HG03066 (cell line): ENCODE measurements around the gene CD69.

Experiments used
- ATAC-seq: cut with Tn5 transposase; IDR thresholded peaks from one replicate; pipeline ENCODE4 v1.9.1; 2021; ENCODE audit warnings: low read depth; ENCODE audit not compliant: unreplicated experiment

CD69 gene

DNA sequence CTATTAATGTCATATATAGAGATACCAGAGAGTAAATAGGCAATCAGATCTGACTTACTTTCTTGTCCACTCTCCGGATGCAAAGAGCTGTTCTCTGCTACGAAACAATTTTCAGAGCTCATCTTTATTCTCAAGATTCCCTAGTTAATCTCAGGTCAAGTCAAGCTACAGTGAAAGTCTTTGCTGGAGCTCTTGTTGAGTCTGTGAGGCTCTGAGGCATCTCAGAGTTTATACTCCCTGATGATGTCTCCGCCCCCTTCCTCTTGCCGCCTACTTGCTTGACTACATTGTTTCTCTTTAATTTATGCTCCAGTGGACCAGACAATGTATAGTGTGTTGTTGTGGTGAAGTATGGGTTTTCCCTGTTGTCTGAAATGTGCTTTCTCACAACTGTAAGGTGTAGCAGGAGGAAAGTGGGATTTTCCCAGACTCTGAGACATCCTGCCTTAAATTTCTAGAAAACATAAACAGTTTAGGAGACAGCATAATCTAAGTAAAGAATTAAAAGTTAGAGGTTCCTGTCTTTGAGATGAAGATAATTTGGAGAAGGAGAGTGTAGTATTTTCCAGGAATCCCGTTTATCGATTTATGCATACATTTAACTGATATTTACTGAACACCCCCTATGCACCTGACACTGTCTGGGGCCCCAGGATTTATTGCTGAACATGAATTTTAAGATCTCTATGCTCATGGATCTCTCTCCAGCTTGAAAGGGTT is at the start of gene CD69:
Gene CD69, minus strand, starts transcription at position 203 of the 720 bp plus-strand sequence. Its CDS starts 81 bp downstream, at position 122.
- ATAC-seq, result no peak

DNA sequence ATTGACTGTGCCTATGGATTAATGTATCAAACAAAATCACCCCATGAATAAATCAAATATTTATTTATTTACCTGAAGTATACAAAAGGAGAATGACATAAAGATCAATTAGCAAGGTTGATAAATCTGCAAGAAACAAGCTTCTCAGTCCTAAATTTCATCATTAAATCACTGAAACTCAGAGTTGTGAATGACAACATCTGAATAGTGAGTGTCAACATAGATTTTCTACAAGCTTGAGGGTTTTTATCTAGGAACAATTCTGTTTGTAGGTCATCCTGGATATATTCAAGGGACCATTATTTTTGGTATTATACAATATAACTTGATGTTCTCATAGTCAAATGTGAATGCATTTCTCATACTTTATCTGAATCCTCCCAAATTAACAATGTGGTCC is 49.2 kb upstream of the CD69 start:
- ATAC-seq, result no peak

DNA sequence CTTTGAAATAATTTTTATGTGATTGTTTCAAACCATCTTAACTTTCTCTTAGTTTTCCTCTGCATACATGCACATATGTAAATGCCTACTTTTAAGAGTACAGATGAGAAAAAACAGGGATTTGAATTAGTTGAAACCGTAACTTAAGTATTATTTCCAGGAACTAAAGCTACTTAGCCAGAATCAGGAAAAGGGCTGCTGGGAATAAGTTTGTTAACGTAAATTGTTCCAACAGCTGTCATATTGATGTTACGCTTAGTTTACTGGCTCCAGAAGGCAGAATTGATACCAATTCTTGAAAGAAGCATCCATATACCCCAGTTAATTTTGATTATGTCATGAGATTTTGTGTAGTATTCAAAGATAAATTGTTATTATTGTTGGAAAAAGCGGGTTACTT is 48.6 kb upstream of the CD69 start:
- ATAC-seq, result no peak

DNA sequence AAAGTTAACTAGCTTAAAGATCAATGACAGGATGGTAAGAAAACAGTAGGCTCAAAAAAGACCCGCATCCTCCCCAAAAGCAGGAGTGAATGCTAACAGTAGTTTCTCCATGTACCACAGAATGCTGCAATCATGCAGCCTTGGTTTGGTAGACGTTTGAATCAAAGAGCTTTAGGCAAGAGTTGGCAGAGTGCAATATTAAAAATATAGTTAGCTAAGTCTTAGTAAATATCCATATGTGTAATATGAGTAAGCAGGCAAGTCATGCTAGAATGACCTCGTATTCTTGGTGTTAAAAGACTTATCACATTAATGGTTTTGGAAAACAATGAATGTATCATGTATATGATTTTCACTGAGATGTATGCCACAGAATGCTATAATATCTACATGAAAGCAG is 47.8 kb upstream of the CD69 start:
- ATAC-seq, result no peak

DNA sequence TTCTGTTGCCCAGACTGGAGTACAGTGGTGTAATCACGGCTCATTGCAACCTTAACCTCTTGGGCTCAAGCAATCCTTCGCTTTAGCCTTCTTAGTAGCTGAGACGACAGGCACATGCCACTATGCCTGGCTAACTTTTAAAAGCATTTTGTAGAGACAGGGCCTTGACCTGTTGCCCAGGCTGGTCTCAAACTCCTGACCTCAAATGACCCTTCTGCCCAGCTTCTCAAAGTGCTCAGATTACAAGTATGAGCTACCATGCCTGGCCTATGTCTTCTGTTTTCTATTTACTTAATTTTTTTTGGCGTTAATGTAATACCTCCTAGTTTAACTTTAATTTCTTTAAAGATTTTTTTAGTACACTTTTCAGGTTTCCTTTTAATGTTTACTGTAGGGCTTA is 46.0 kb upstream of the CD69 start:
- no peak for ATAC-seq

DNA sequence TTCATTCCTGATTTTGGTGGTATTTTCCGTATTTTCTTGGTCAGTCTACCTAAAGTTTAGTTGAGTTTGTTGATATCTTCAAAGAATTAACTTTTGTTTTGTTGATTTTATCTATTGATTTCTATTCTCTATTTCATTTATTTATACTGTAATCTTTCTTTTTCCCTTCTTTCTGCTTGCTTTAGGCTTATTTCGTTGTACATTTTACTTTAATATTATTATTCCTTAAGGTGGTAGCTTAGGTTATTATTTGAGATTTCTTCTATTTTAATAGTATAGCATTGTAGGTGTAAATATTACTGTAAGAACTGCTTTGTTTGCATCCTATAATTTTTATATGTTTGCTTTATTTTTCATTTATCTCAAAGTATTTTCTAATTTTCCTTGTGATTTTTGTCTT is 45.2 kb upstream of the CD69 start:
- no peak for ATAC-seq

DNA sequence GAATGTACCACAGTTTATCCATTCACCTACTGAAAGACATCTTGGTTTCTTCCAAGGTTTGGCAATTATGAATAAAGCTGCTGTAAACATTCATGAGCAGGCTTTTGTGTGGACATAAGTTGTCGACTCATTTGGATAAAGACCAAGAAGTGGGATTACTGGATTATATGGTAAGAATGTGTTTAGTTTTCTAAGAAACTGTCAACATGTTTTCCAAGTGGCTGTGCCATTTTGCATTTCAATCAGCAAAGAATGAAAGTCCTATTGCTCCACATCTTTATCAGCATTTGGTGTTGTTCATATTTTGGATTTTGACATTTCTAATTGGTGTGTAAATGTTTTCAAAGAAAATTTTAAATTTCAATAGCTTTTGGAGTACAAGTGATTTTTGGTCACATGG is 39.3 kb upstream of the CD69 start:
- no peak for ATAC-seq

DNA sequence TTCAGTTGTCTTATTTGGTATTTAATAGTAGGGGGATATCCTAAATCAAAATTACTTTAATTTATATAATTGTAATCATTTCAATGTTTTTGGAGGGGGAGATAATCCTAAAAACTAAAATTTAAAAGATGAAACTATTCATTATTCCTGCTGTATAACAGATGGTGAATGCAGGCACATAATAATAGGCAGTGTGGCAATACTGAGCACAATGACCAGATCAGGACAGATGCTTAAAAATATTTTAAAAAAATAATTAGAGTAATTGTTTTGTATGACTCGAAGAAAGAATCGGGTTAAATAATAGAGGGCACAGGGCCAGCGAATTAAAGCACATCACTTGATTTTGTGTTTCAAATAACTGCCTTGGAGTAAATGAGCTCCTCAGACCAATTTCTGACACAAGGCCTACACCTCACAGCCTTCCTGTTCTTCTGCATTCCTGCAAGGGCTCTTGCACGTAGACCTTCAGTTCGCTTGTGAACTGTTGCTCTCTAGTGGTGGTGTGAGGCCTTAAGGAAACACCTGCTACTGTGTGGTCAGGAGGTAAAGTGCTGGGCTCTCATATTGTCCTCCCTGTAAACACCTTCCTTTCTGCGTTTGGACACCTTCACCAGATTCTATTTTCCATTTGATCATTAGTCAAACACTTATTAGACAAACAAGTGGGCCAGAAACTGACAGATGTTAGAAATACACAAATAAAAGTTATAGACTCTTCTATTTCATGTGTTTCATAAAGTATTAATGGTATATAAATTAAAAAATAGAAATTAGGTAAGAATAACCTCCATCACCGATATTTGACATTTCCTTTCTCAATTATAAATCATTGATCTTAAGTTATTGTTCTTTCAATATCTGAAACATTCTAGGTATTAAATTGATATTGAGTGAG is 37.3 kb upstream of the CD69 start:
- peak; percentile 97 for ATAC-seq

DNA sequence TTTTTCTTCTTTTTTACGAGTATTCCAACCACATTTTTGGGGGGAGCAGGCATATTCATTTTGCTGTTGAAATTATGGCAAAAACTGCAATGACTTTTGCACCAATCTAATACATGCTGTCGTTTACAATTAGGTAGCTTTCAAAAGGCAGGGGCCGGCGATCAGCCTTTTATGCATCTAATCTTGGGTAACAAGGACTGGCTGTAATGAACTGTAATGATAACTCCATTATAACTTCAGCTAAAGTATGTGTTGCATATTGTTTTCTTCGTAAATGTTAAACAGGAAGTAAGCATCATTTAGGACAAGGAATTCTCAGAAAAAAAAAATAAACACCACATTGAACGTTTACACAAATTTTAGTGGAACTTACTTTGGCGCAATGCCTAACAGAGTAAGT is 36.3 kb upstream of the CD69 start:
- no peak for ATAC-seq

DNA sequence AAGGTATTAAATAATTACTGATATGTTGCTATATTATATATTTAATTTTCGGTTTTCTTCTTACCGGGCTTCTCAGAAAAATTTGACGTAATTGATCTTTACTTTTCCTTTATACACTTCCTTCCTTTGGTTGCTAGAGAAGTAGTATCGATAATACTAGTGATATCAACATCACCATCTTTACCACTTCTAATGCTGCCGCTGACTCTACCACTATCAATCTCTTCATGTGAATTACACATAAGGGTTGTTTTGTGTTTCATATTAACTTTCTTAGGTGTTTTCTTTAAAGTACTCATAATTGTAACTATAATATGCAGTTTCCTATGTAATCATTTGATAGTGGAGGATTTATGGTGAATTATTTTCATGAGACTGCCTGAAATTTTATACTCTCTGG is 35.6 kb upstream of the CD69 start:
- ATAC-seq, result no peak

DNA sequence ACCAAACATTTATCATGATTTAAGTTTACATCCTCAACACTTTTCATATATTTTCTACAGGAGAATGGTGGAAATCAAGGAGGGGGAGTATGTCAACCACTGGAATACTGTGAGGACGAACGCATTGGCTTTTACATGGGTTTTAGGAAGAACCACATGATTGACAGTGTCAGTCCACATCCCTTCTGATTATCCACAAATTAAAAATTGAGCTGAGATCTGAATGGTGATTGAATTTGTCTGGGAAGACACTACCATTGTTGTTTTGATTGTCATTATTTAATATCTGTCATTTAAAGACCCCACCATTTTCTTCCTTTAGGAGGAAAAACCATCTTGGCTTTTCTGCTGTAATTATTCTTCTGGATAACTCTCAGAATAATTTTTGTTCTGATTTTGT is 35.2 kb upstream of the CD69 start:
- no peak for ATAC-seq

DNA sequence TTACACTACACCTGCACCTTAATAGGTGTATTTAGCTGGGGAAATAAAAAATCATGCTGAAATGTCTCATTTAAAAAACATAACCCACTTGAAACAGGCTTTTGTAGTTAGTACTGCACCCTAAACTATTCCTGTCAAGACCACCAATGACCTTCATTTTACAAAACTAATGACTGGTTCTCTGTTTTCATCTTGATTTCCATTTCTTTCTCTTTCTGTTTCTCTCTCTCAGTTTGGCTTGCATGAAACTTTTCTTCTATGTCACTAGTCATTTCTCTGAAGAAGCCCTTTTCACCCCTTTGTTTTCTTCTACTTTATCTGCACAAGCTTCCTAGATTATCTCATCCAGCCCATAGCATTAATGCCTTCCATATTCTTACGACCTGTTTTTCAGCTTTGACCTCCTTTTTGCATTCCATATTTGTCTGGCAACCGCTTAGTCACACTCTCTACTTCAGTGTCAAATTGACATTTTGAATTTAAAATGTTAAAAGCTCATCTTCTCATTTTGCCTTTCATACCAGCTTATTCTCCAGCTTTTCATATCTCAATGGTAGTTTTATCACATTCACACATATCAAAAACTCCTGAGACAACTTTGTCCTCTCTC is 33.9 kb upstream of the CD69 start:
- ATAC-seq, result no peak

DNA sequence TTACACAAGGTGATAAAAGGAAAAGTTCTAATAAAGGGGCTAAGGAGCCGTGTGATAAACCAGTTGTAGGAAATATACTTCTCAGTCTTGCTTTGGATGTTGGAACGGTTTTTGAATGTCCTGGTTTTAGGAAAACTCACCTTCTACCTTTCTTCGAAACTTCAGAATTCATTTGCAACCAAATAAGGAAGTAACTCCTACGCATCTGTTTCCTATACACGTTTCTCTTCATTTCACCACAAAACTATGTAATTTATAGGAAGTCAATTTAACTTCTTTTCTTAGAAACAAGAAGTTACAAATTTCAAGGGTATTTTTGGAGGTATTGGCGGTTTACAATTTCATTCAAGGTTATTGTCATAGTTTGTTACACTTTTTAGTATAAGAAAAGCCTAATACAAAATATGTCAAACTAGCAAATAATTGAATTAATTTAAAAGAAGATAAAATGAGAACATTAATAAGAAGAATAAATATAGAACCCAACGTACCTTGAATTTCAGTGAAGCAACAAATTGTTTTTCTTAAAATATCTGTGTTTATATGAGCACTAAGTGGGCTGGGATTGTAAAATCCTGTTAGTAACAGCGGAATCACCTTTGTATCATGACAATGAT is 33.2 kb upstream of the CD69 start:
- no peak for ATAC-seq

DNA sequence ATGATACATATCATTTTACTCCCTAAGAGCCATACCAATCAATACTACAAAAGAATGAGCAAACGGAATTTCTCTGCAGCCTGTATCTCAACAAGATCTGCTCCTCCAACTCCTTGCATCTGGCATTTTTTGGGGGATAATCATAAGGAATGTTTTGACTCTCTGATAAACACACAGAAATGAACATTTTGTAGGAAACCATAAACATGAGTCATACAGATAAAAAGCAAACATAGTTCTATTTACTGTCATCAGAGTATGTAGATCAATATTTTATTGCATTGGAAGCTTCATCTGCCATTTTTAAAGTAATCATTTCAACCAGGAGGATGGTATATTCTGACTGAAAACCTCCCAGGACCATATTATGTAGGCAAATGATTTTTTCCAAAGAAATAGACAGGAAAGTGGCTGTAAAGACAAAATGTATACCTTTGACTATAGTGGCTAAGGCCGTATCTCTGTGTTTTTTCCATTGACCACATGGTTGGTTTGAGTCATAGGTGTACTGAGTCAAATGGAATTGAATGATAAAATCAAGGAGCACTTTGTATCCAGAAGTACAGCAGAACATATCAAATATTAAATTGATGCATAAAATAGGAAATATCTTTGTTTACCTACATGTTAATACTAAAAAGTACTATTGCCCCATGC is 32.4 kb upstream of the CD69 start:
- ATAC-seq, result no peak

DNA sequence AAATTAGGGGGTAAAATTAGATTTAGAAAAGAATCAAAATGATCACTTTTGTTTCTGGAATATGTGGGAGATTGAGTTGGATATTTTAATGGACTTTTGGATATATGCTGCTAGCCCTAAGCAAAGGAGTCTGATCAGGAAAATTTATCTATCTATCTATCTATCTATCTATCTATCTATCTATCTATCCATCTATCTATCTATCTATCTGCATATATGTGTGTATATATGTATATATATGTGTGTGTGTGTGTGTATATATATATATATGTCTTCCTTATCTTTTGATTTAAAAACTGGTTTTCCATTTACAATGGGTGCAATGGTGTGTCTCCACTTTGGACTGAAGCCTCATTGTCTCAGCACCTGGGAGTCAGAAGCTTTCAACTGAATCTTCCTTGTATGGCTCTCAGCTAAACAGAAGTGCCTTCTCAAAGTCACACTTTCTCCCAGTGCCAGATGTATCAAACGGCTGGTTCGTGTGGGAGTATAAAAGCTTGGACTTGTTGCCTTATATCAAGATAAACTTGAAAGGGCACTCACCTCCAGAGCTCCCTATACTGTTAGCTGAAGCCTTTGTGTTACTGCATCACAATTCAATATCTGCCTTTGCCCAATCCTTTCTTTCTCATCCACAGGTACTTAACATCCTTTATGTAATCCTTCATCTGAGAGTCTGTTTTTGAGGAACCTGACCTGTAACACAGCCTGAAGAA is 31.6 kb upstream of the CD69 start:
- ATAC-seq, result no peak

DNA sequence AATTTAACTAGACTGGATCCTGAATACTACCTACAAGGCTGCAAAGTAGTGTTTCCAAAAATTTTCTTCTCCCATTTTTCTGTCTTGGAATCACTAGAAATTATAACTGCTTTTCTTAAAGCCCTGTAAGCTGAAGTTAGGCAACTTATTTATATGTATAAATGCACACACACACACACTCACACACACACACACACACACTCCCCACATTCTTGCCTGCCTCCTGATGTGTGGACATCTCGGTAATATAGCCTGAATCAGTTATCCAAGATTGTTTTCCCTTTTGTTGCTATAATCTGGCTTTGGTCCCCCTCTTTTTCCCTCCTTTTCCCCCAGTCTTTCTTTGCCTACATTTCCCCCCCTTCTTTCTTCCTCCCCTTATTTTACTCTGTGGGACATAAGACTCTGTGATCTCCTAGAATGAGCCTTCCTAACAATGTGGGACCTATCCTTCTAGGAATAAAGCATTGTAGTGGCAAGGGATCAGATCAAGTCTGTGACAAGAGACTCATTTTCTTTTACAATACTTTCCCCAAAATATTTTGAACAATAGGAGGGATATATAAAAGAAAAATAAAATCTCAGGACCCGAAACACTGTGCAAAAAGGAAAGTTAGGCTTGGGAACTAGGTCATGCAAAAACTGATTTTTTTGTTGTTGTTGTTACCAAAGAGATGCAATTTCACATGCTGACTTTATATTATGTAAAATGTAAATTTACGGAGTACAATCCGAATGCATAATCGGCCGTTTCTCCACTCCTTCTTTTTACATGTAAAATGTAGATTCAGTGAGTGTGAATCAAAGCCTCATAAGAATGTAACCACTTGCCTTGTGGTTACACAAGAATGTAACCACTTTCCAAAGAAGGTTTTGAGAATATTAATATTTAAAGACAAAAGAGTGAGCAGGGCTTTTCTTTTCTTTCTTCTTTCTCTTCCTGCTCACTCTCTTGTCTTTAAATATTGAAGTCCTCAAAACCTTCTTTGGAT is 26.3 kb upstream of the CD69 start:
- ATAC-seq, result no peak

DNA sequence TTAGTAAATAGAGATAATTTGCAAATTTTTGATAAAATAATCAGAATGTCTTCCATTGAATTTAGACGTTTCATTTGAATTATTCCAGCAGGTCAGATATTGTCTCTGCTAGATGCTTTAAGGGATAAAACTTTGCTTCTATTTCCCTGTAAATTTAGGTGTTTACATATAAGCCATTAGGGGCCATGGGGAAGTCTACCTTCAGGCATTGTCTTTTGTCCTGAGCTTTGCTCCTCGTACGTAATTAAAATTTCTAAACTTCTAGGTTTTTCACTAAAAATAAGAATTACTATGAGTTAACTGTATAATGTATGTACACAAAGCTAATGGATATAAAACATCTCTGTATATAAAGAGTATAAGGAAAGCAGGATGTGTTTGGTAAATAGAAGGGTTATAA is 24.1 kb upstream of the CD69 start:
- ATAC-seq, result no peak

DNA sequence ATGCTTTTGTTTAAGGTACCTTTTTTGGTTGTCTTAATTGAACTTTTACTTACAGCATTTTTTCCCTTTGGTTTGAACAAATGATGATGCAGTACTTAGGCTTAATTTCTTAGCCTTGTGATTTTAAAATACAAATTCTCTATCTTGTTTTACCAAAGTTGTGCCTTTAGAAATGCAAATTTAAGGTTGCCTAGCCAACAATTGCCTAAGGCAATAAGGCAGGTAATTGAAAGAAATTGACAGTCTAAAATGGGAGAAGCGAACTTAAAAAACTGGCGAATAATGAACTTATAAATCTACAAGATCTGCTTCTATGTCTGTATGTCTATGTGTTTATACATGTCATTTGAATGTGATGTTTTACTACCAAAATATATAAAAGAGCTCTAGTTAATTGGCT is 23.6 kb upstream of the CD69 start:
- no peak for ATAC-seq
